BJ (cell line): Measurements from ENCODE around the gene CTNND2. TPM values are rescaled to one million over a fixed set of nuclear protein-coding genes. Genes with fewer than 3 reads are reported as not detected.

Experiments used
- CTCF ChIA-PET: fragments of 350-600 bp; formaldehyde crosslinking; extraction: SDS; loops from one replicate; lab custom pipeline; 2021; ENCODE audit warnings: antibody characterized with exemption, inconsistent platforms; lab: Yijun Ruan, JAX
- POLR2A ChIA-PET: fragments of 300-600 bp; sonication (Branson Sonifier 250); formaldehyde crosslinking; extraction: SDS; loops from one replicate; lab custom pipeline; 2021; ENCODE audit warnings: antibody characterized with exemption; lab: Charles Lee
- DNase-seq: peaks from one replicate; pipeline ENCODE4 v3.0.0-alpha.2; 2011; ENCODE audit warnings: low read depth
- H3K27me3 ChIP-seq: 2 replicates; pipeline ENCODE4 v1.6.0; 2011; ENCODE audit warnings: low read length; ENCODE audit not compliant: control insufficient read depth, insufficient read depth
- H3K36me3 ChIP-seq: 2 replicates; pipeline ENCODE4 v1.5.1; 2011; ENCODE audit warnings: low read length; ENCODE audit not compliant: control insufficient read depth, insufficient read depth
- H3K4me3 ChIP-seq: 2 replicates; pipeline ENCODE4 v1.5.1; 2011; ENCODE audit warnings: low read depth, mild to moderate bottlenecking, control low read depth, low read length
- CTCF ChIP-seq: IDR thresholded peaks from 2 replicates; pipeline ENCODE4 v1.5.1; 2011; ENCODE audit warnings: low read depth, mild to moderate bottlenecking, control low read depth, inconsistent platforms, low read length, moderate library complexity; ENCODE audit not compliant: insufficient read depth
- polyA plus RNA-seq: library from polyadenylated mRNA; depleted of rRNA; stranded (reverse); fragments of >200 nt; gene quantifications from 2 replicates; pipeline ENCODE4 v1.2.3, GENCODE V29; 2011

The CTNND2 gene
- polyA plus RNA-seq, 1 experiment: not detected

GRCh38 chr5:10958728-10959127 is 945.5 kb downstream of the CTNND2 start:
- ChIA-PET CTCF (no interaction called here), POLR2A (no interaction called here)
- H3K27me3 ChIP-seq: no peaks in the 10 kb centered on the region
- TF ChIP-seq CTCF: no peak
- no peak for DNase-seq
- no peak overlapping the region for H3K4me3 ChIP-seq
- H3K36me3 ChIP-seq: no peaks in the 10 kb centered on the region

- DNase-seq: no peak
- ChIA-PET CTCF (no interaction called here), POLR2A (no interaction called here)
- TF ChIP-seq CTCF: no peak
- Histone ChIP-seq H3K36me3 (no peaks in the 10 kb centered on the region), H3K4me3 (no peak overlapping the region), H3K27me3 (peaks cover 3% of the 10 kb centered on the region; the same call in 1 of the 2 replicates)
Observed at GRCh38 chr5:10949856-10950630, 954.2 kb downstream of the CTNND2 start.

- ChIA-PET CTCF (no interaction called here), POLR2A (no interaction called here)
- Histone ChIP-seq H3K27me3 (peaks cover 5% of the 10 kb centered on the region; the same call in 1 of the 2 replicates), H3K4me3 (no peak overlapping the region), H3K36me3 (no peaks in the 10 kb centered on the region)
- no peak for DNase-seq
- no peak for TF ChIP-seq CTCF
Observed at GRCh38 chr5:10946050-10946449, 958.2 kb downstream of the CTNND2 start.

GRCh38 chr5:10941900-10942299 is 962.3 kb downstream of the CTNND2 start:
- CTCF ChIA-PET: no interaction called here

More at GRCh38 chr5:10941900-10942299, 962.3 kb downstream of the CTNND2 start:
- no peaks in the 10 kb centered on the region for H3K36me3 ChIP-seq
- DNase-seq: no peak
- POLR2A ChIA-PET: no interaction called here
- H3K4me3 ChIP-seq: no peak overlapping the region
- peaks cover 7% of the 10 kb centered on the region for H3K27me3 ChIP-seq
- TF ChIP-seq CTCF: no peak
